ENCODE measurements around the gene RAB4A.

- TF ChIP-seq CTCF (IDR thresholded peaks at IDR 0.05) (peak; percentile 78 to 89), POLR2AphosphoS5 (IDR thresholded peaks at IDR 0.05) (no peak), POLR2A (IDR thresholded peaks at IDR 0.05) (no peak)
These were observed 43.5 kb upstream of the RAB4A start for GRCh38 chr1:229227298-229227919.
